Left lobe of liver (tissue), 2 donors: ENCODE results near the gene SOX10. TPM values are rescaled to one million over a fixed set of nuclear protein-coding genes. Genes with fewer than 3 reads are reported as not detected.
"Not testable (repeated sequence)": the region's sequence is repeated elsewhere in the genome, so short reads cannot be mapped to it uniquely, and the experiment has no call there.

ENCODE experiments used
- ATAC-seq: fragments of 200-7000 bp; cut with Tn5 transposase; one replicate; pipeline ENCODE4 v1.9.1; 2020; ENCODE audit warnings: mild to moderate bottlenecking, moderate library complexity
- DNase-seq: peaks from one replicate; pipeline ENCODE4 v3.0.0-alpha.2; 2020; ENCODE audit warnings: low spot score
- total RNA-seq: library from RNA; stranded (reverse); gene quantifications from one replicate; pipeline ENCODE4 v1.2.1, GENCODE V29; 2021
- donor health status: DM: no; HTN: no; CAD: no; lungs with moderate emphysema.
- donor health status: DM: no; HTN: yes; CAD: no.

SOX10 gene
- total RNA-seq, 1 donor from 2014 or later, result 0.30 TPM

GRCh38 chr22:37989146-37990045 lies 5.0 kb upstream of the SOX10 start:
- DNase-seq (no peak), ATAC-seq (no peak)

DNA sequence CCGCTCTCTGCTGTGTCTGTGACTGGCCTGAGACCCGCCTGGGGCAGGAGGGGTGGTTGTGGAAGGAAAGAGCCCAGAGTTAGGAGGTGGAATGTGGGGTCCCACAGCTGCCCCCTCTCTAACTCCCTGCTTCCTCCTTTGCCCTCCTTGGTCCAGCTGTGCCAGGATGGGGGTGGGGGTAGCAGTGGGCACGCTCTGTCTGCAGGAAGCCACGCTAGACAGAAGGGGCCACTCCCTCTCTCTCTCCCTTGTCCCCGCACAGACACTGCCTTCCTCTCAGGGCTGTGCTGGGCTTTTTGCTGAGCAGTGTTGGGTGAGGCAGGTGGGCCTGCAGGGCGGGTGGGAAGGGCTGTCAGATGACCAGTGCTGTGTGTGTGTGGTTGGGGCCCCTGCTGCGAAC lies 2.0 kb upstream of the SOX10 start:
- ATAC-seq, result no peak
- no peak for DNase-seq

- DNase-seq (no peak), ATAC-seq (no peak)
Observed at GRCh38 chr22:37985751-37986281, 1.5 kb upstream of the SOX10 start.

GRCh38 chr22:37985050-37985585 lies 763 bp upstream of the SOX10 start:
- DNase-seq (no peak), ATAC-seq (no peak)

DNA sequence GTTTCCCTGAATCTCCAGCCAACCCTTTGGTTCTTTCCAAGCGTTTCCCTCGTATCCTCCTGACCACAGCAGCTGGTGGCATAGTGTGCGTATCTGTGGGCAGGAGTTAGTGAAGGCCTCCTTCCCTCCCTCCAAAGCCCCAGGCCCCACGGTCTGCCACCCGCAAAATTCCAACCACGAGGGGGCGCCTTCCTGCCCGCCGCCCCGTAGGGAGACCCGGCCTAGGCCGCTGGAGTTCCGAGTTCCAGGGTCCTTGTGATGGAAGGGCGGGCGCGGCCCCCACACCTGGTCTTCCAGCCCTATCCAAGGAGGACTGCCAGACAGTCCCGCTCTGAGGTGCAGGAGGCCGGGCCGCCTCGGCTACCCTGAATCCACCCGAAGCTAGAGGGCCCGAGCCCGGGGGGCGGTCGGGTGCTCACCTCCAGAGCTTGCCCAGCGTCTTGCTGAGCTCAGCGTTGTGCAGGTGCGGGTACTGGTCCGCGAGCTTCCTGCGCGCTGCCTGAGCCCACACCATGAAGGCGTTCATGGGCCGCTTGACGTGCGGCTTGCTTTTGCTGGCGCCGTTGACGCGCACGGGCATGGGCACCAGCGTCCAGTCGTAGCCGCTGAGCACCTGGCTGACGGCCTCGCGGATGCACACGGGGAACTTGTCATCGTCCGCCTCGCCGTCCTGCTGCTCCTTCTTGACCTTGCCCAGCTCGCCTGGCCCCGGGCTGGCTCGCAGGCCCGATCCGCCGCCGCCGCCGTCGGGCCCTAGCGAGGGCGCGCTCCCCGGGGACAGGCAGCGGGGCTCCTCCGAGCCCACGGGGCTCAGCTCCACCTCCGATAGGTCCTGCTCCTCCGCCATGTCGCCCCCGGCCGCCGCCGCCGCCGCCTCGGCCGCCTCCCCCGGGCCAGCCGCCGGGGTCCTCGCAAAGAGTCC lies 1.2 kb downstream of the SOX10 start:
- ATAC-seq, result no peak
- no peak for DNase-seq

- peak; percentile 78 for DNase-seq
- peak; percentile 51 for ATAC-seq
Observed at GRCh38 chr22:37982151-37982785, 2.1 kb downstream of the SOX10 start.

DNA sequence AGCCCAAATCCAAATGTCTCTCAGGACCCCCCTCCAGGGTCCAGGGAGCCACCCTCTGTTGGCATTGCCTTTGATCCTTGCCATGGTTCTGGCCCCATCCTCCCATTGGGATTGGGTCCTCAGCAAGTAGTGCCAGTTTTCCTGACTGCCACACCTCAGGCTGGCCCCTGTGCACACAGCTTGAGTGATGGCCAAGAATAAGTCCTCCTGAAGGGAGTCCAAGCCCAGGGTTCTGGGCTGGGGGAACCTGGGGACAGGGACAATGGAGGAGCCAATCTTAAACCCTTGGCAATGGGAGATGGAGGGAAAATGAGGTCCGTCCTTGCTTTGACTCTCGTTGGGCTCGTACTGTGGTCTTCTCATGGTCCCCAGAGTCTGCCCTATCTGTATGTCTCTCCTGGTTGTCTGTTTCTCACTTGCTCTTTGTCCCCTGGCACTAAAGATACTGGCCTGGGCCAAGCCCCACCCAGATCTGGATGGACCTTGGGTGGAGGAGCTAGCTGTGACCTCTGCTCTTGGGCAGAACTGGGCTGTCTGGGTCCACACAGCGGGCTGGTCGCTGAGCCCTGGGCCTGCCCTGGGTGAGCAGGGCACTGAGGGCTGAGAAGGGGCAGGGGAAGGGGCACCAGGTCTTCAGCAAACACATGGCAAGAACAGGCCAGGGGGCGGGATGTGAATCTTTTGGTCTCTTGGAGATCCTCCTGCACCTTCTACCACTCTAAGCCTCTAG lies 2.9 kb downstream of the SOX10 start:
- ATAC-seq, result peak; percentile 87
- DNase-seq, result peak; percentile 95

GRCh38 chr22:37979782-37980181 lies 4.6 kb downstream of the SOX10 start:
- DNase-seq (no peak), ATAC-seq (no peak)

DNA sequence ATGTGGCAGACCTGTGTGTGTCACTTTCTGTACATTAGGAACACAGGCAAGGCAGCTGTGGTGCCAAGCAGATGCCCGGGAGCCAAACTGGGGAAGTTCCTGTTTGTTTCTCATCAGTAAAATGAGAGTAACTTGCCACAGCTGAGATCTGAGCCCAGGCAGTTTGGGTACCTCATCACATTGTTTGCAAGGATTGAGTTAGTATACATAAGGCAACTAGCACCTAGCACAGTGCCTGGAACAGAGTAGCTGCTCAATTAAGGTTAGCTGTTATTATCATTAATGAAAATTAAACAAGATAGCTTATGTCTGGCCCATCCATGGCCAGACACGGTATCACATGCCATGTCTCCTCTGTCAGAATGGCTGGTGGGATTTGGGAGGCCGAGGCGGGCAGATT lies 7.8 kb downstream of the SOX10 start:
- no peak for ATAC-seq
- no peak for DNase-seq

DNA sequence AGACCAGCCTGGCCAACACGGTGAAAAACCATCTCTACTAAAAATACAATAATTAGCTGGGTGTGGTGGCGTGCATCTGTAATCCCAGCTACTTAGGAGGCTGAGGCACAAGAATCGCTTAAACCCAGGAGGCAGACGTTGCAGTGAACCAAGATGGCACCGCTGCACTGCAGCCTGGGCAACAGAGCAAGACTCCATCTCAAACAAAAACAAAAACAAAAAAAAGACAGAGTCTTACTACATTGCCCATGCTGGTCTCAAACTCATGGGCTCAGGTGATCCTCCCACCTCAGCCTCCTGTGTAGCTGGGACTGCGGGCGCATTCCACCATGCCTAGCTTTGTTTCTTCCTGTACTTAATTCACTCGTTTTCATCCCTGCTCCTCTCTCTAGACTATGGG lies 8.3 kb downstream of the SOX10 start:
- ATAC-seq, DNase-seq: not testable (repeated sequence)

GRCh38 chr22:37975153-37975552 lies 9.2 kb downstream of the SOX10 start:
- DNase-seq (no peak), ATAC-seq (no peak)

GRCh38 chr22:37973271-37974170 lies 10.8 kb downstream of the SOX10 start:
- ATAC-seq (no peak), DNase-seq (no peak)

GRCh38 chr22:37972527-37972926 lies 11.8 kb downstream of the SOX10 start:
- no peak for DNase-seq
- ATAC-seq, result no peak

DNA sequence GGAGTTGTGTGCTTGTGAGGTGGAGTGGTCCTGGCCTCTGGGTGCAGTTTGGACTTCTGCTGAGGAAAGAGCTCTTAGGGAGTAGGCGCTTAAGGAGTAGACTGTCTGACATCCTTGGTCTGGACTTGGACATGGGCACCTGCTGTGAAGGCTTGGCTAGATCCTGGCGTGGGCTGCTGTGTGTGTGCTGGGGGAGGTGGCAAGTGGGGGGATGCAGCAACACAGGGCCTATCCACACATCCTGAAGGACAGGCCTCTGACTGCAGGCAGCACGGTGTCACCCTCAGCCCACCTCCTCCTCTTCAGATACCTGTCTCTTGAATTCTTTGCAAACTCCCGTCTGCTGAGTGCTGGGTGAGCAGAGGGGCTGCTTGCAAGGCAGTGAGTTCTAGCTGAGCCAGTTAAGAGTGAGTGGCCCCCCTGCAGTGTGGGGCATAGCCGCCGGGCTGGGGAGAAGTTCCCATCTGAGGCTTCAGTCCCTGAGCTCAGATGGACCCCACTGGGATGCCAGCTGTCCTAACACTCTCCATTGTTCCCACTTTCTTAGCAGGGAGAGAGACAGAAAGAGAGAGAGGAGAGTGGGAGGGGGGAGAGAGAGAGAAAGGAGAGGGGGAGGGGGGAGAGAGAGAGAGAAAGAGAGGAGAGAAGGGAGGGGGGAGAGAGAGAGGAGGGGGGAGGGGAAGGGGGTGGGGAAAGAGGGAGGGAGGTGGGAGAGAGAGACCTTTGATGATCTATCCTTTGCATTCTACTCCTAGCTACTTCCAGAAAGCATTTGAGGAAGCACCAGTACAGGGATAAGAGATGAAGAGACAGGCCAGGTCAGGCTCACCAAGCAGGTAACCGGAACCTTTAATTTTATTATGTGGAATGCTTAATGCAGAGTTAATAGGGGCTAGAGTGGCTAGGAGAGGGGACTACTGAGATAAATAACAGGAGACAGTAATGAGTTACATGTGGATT lies 12.6 kb downstream of the SOX10 start:
- no peak for ATAC-seq

GRCh38 chr22:37970864-37971263 lies 13.5 kb downstream of the SOX10 start:
- no peak for ATAC-seq
- no peak for DNase-seq

More for the DNA sequence above, 12.6 kb downstream of the SOX10 start:
- DNase-seq, result no peak

DNA sequence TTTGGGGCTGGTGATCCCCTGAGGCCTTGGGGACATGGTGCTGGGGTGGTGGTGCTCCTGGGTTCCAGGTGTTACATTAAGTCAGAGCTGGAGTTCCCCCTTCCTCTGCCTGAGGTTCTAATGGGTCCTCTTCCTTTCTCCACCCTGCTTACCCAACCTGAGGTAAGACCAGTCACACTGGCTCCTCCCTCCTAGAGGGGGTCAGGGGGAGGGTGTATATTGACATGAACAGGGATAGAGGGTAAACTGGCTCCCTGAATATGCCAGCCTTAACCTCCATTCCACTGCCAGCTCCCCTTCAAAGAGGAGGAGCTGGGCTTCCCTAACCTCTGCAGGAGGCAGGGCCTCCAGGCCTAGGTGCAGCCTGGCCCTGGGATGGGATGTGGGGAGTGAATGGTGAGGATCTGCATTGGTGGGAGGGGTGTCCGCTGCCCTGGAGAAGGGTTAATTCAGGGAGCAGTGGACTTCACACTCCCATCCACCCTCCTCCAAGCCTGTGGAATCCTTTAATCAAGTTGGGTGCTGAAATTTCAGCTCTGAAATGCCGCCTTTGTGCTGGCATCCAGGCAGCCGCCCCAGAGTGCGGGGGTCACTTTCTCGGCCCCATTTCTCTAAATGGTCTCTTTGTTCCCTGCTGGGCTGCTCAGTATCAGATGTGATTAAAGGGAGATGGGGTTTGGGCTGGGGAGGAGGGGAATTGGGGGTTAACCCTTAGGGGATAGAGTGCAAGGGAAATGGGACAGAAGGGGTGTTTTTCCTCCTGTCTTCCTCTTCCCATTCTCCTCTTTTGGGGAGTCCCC lies 15.7 kb downstream of the SOX10 start:
- ATAC-seq, result no peak
- no peak for DNase-seq
